ENCODE results near the gene SPACA6. TPM values are rescaled to one million over a fixed set of nuclear protein-coding genes. Genes with fewer than 3 reads are reported as not detected.

The SPACA6 gene
- total RNA-seq, 4 donors from 2014 or later, result 11.8 to 37.8 (median 17.4) TPM

GRCh38 chr19:51739466-51740213 lies 46.5 kb downstream of the SPACA6 start:
- Histone ChIP-seq H3K27me3 (peaks cover 0 to 54% (median 0%) of the 10 kb centered on the region in 4 donors), H3K4me1 (no peaks in the 10 kb centered on the region), H3K4me3 (no peak overlapping the region), H3K36me3 (no peaks in the 10 kb centered on the region), H3K9me3 (no peaks in the 10 kb centered on the region), H3K27ac (replicated peaks in 1 of 4) (no peak overlapping the region)
- no peak for DNase-seq (ENCODE audit: extremely low spot score)
- intact Hi-C loops (cut with DNase I), result no loop called here
- TF ChIP-seq POLR2A (IDR thresholded peaks at IDR 0.05; ENCODE audit: low read depth), result no peak
- no peak for TF ChIP-seq POLR2AphosphoS5 (IDR thresholded peaks at IDR 0.05)
- TF ChIP-seq CTCF (IDR thresholded peaks at IDR 0.05), result no peak
- no peak for TF ChIP-seq EP300 (IDR thresholded peaks at IDR 0.05)
- 69% methylated on average over 13 of the region's 13 CpGs for WGBS

GRCh38 chr19:51740356-51740755 lies 47.2 kb downstream of the SPACA6 start:
- Histone ChIP-seq H3K27ac (replicated peaks in 1 of 4) (no peak overlapping the region), H3K27me3 (peaks cover 0 to 47% (median 0%) of the 10 kb centered on the region in 4 donors), H3K9me3 (no peaks in the 10 kb centered on the region), H3K4me3 (no peak overlapping the region), H3K36me3 (no peaks in the 10 kb centered on the region), H3K4me1 (no peaks in the 10 kb centered on the region)
- TF ChIP-seq CTCF (IDR thresholded peaks at IDR 0.05) (no peak), POLR2AphosphoS5 (IDR thresholded peaks at IDR 0.05) (no peak), EP300 (IDR thresholded peaks at IDR 0.05) (no peak), POLR2A (IDR thresholded peaks at IDR 0.05; ENCODE audit: low read depth) (no peak)
- intact Hi-C loops (cut with DNase I), result no loop called here
- 80% methylated on average over 5 of the region's 5 CpGs for WGBS
- no peak for DNase-seq (ENCODE audit: extremely low spot score)

GRCh38 chr19:51742789-51743188 lies 49.7 kb downstream of the SPACA6 start:
- H3K27me3 ChIP-seq, result peaks cover 0 to 25% (median 0%) of the 10 kb centered on the region in 4 donors
- no peak for DNase-seq (ENCODE audit: extremely low spot score)
- no peaks in the 10 kb centered on the region for H3K4me1 ChIP-seq
- no peaks in the 10 kb centered on the region for H3K9me3 ChIP-seq
- H3K36me3 ChIP-seq, result no peaks in the 10 kb centered on the region
- intact Hi-C loops (cut with DNase I), result no loop called here
- 55% methylated on average over 6 of the region's 6 CpGs for WGBS
- H3K27ac ChIP-seq (replicated peaks in 1 of 4), result no peak overlapping the region
- no peak for TF ChIP-seq POLR2A (IDR thresholded peaks at IDR 0.05; ENCODE audit: low read depth)
- no peak overlapping the region for H3K4me3 ChIP-seq

GRCh38 chr19:51743405-51743804 lies 50.3 kb downstream of the SPACA6 start:
- no peaks in the 10 kb centered on the region for H3K9me3 ChIP-seq
- peaks cover 0 to 23% (median 0%) of the 10 kb centered on the region in 4 donors for H3K27me3 ChIP-seq
- H3K27ac ChIP-seq (replicated peaks in 1 of 4), result no peak overlapping the region
- WGBS, result 81% methylated on average over 3 of the region's 3 CpGs
- DNase-seq (ENCODE audit: extremely low spot score), result no peak
- no peak overlapping the region for H3K4me3 ChIP-seq
- intact Hi-C loops (cut with DNase I), result no loop called here
- no peaks in the 10 kb centered on the region for H3K4me1 ChIP-seq
- no peaks in the 10 kb centered on the region for H3K36me3 ChIP-seq
- TF ChIP-seq EP300 (IDR thresholded peaks at IDR 0.05) (no peak), POLR2A (IDR thresholded peaks at IDR 0.05; ENCODE audit: low read depth) (no peak), CTCF (IDR thresholded peaks at IDR 0.05) (no peak), POLR2AphosphoS5 (IDR thresholded peaks at IDR 0.05) (no peak)

- H3K4me3 ChIP-seq, result no peak overlapping the region
- H3K27ac ChIP-seq (replicated peaks in 1 of 4), result no peak overlapping the region
- no peaks in the 10 kb centered on the region for H3K4me1 ChIP-seq
- intact Hi-C loops (cut with DNase I), result no loop called here
- DNase-seq (ENCODE audit: extremely low spot score), result no peak
- WGBS, result 81% methylated on average over 7 of the region's 7 CpGs
- TF ChIP-seq CTCF (IDR thresholded peaks at IDR 0.05) (no peak), POLR2A (IDR thresholded peaks at IDR 0.05; ENCODE audit: low read depth) (no peak)
- H3K9me3 ChIP-seq, result no peaks in the 10 kb centered on the region
- H3K36me3 ChIP-seq, result no peaks in the 10 kb centered on the region
- peaks cover 0 to 5% (median 0%) of the 10 kb centered on the region in 4 donors for H3K27me3 ChIP-seq
Measured at GRCh38 chr19:51746731-51747130, 53.6 kb downstream of the SPACA6 start.

Data from esophagus muscularis mucosa (tissue), 4 donors.